Activated CD8-positive, alpha-beta T cell treated with anti-CD3 and anti-CD28 coated beads for 36 hours (primary cell): ENCODE data around the gene RAC3. TPM values are rescaled to one million over a fixed set of nuclear protein-coding genes. Genes with fewer than 3 reads are reported as not detected.

ENCODE experiments used
- ATAC-seq: fragments of 200-7000 bp; cut with Tn5 transposase; one replicate; pipeline ENCODE4 v1.10.0; 2021; ENCODE audit warnings: mild to moderate bottlenecking, moderate library complexity
- CTCF ChIA-PET: fragments of 350-600 bp; sonication (Branson Sonifier 250); formaldehyde crosslinking; loops from one replicate; lab custom pipeline; 2021; ENCODE audit warnings: antibody characterized with exemption; lab: Charles Lee
- POLR2A ChIA-PET: fragments of 350-600 bp; sonication (Branson Sonifier 250); formaldehyde crosslinking; loops from one replicate; lab custom pipeline; 2021; ENCODE audit warnings: antibody characterized with exemption; lab: Charles Lee
- DNase-seq: peaks from one replicate; pipeline ENCODE4 v3.0.0-alpha.2; 2020
- H3K27ac Mint-ChIP-seq: one replicate; pipeline ENCODE4 v1.8.0; 2021; ENCODE audit warnings: mild to moderate bottlenecking, mixed read lengths
- H3K27me3 Mint-ChIP-seq: one replicate; pipeline ENCODE4 v1.8.0; 2021; ENCODE audit warnings: mixed read lengths
- H3K36me3 Mint-ChIP-seq: one replicate; pipeline ENCODE4 v1.8.0; 2021; ENCODE audit warnings: low read depth, mixed read lengths
- H3K4me1 Mint-ChIP-seq: one replicate; pipeline ENCODE4 v1.8.0; 2021; ENCODE audit warnings: low read depth, mixed read lengths
- H3K4me3 Mint-ChIP-seq: one replicate; pipeline ENCODE4 v1.8.0; 2021; ENCODE audit warnings: mild to moderate bottlenecking, moderate library complexity, mixed read lengths
- H3K9me3 Mint-ChIP-seq: one replicate; pipeline ENCODE4 v1.8.0; 2021; ENCODE audit warnings: mixed read lengths
- CTCF ChIP-seq: fragments of 200-600 bp; IDR thresholded peaks from one replicate; pipeline ENCODE4 v1.8.0; 2022; ENCODE audit warnings: antibody characterized with exemption, mild to moderate bottlenecking
- intact Hi-C: fragments of 100-400 bp; cut with micrococcal nuclease; formaldehyde crosslinking; loops from one replicate; pipeline ENCODE4 v1.10.0; 2022
- total RNA-seq, 2 experiments: library from RNA; stranded (reverse); gene quantifications; one replicate each; pipeline ENCODE4 v1.2.3, GENCODE V29; 2021

The RAC3 gene
- total RNA-seq, 2 experiments from 2014 or later: 5.5 to 5.8 TPM

GRCh38 chr17:81996232-81996756, 35.2 kb upstream of the RAC3 start:
- ATAC-seq: no peak
- ChIA-PET CTCF (interaction anchor here (1.1 to 1.9 kb wide), 2 partner anchors 24 to 34 kb away, joined by 3 to 5 read pairs; no protein-coding TSS in a partner anchor), POLR2A (interaction anchor here (1.1 kb wide), 1 partner anchor 15 kb away, joined by 3 read pairs; no protein-coding TSS in a partner anchor)
- DNase-seq: no peak
- Mint-ChIP-seq H3K36me3 (no peaks in the 10 kb centered on the region), H3K9me3 (no peaks in the 10 kb centered on the region), H3K27me3 (no peaks in the 10 kb centered on the region), H3K4me3 (no peak overlapping the region), H3K4me1 (no peaks in the 10 kb centered on the region), H3K27ac (no peak overlapping the region)
- TF ChIP-seq CTCF: no peak
- intact Hi-C loops: no loop called here

- intact Hi-C loops: no loop called here
- ATAC-seq (no peak), DNase-seq (no peak)
- Mint-ChIP-seq H3K27me3 (no peaks in the 10 kb centered on the region), H3K27ac (no peak overlapping the region), H3K9me3 (no peaks in the 10 kb centered on the region), H3K4me3 (no peak overlapping the region), H3K4me1 (no peaks in the 10 kb centered on the region), H3K36me3 (no peaks in the 10 kb centered on the region)
- ChIA-PET POLR2A (interaction anchor here (0.5 to 1.1 kb wide), 3 partner anchors 14 to 354 kb away, joined by 3 read pairs; no protein-coding TSS in a partner anchor), CTCF (interaction anchor here (1.1 to 1.2 kb wide), 3 partner anchors 24 to 37 kb away, joined by 3 to 4 read pairs (median 4); no protein-coding TSS in a partner anchor)
- TF ChIP-seq CTCF: no peak
These were observed 34.6 kb upstream of the RAC3 start for GRCh38 chr17:81996757-81997441.

- no peaks in the 10 kb centered on the region for H3K4me1 Mint-ChIP-seq
- intact Hi-C loops: no loop called here
- TF ChIP-seq CTCF: no peak
- no peak for ATAC-seq
- no peaks in the 10 kb centered on the region for H3K9me3 Mint-ChIP-seq
- H3K27ac Mint-ChIP-seq: no peak overlapping the region
- ChIA-PET POLR2A (no interaction called here), CTCF (interaction anchor here (1.2 kb wide), 2 partner anchors 23 to 38 kb away, joined by 4 read pairs; no protein-coding TSS in a partner anchor)
- H3K4me3 Mint-ChIP-seq: no peak overlapping the region
- DNase-seq: no peak
- H3K27me3 Mint-ChIP-seq: no peaks in the 10 kb centered on the region
- H3K36me3 Mint-ChIP-seq: no peaks in the 10 kb centered on the region
These were observed 33.3 kb upstream of the RAC3 start for GRCh38 chr17:81998212-81998611.

- no peak for TF ChIP-seq CTCF
- CTCF ChIA-PET: no interaction called here
These were observed 32.6 kb upstream of the RAC3 start for GRCh38 chr17:81998691-81999438.

More at GRCh38 chr17:81998691-81999438, 32.6 kb upstream of the RAC3 start:
- DNase-seq: no peak
- intact Hi-C loops: no loop called here
- Mint-ChIP-seq H3K4me3 (no peak overlapping the region), H3K9me3 (no peaks in the 10 kb centered on the region), H3K4me1 (no peaks in the 10 kb centered on the region), H3K36me3 (no peaks in the 10 kb centered on the region), H3K27ac (no peak overlapping the region), H3K27me3 (no peaks in the 10 kb centered on the region)
- no peak for ATAC-seq
- POLR2A ChIA-PET: no interaction called here
